NCI-H526 treated with DMSO at 0.1 percent for 48 hours (cell line): ENCODE data around the gene CTAG1A.
"Not testable (repeated sequence)": the region's sequence is repeated elsewhere in the genome, so short reads cannot be mapped to it uniquely, and the experiment has no call there.

Experiments
- DNase-seq: peaks from one replicate; lab custom pipeline; 2025; lab: John Stamatoyannopoulos, UW

The CTAG1A gene

GRCh38 chrX:154619182-154619581, 34.2 kb downstream of the CTAG1A start, which contains the start of gene CTAG1B:
TSS of gene CTAG1B (minus strand) at chrX:154619282. CDS start at chrX:154619218, 64 bp downstream.
- DNase-seq = not testable (repeated sequence)

- DNase-seq = not testable (repeated sequence)
Measured at GRCh38 chrX:154620767-154621414, 36.0 kb downstream of the CTAG1A start.

GRCh38 chrX:154628960-154629359, 44.0 kb downstream of the CTAG1A start:
- not testable (repeated sequence) for DNase-seq

- DNase-seq = not testable (repeated sequence)
Measured at GRCh38 chrX:154630949-154631348, 46.0 kb downstream of the CTAG1A start.

- not testable (repeated sequence) for DNase-seq
Measured at GRCh38 chrX:154633661-154634060, 48.7 kb downstream of the CTAG1A start.
